Vagina (tissue), 2 donors: ENCODE data around the gene GUCY2C. TPM values are rescaled to one million over a fixed set of nuclear protein-coding genes. Genes with fewer than 3 reads are reported as not detected.

Experiments
- DNase-seq, 2 donors: peaks; one replicate each; pipeline ENCODE4 v3.0.0-alpha.2; 2017; ENCODE audit errors: extremely low spot score in 2 of 2
- H3K27ac ChIP-seq: fragments of 200-600 bp; sonication (generic); one replicate; pipeline ENCODE4 v1.5.1; 2019
- H3K27me3 ChIP-seq: fragments of 200-600 bp; sonication (generic); one replicate; pipeline ENCODE4 v1.5.1; 2019
- H3K36me3 ChIP-seq, 2 donors: fragments of 200-600 bp; sonication (generic); one replicate each; pipeline ENCODE4 v1.5.1; 2017 to 2019
- H3K4me1 ChIP-seq: fragments of 200-600 bp; sonication (generic); one replicate; pipeline ENCODE4 v1.5.1; 2019
- H3K4me3 ChIP-seq, 2 donors: fragments of 200-600 bp; sonication (generic); 1 replicate in 1 of 2; 2 replicates in 1 of 2; pipeline ENCODE4 v1.5.1; 2016 to 2019
- H3K9me3 ChIP-seq: fragments of 200-600 bp; sonication (generic); one replicate; pipeline ENCODE4 v1.5.1; 2019
- POLR2A ChIP-seq, 2 donors: fragments of 450-650 bp; IDR thresholded peaks; one replicate each; pipeline ENCODE4 v1.6.1; 2017; ENCODE audit warnings: antibody characterized with exemption in 2 of 2, mild to moderate bottlenecking in 2 of 2, moderate library complexity in 2 of 2
- POLR2AphosphoS5 ChIP-seq, 2 donors: sonication (generic); formaldehyde crosslinking; IDR thresholded peaks; one replicate each; pipeline ENCODE4 v1.9.0; 2017; ENCODE audit warnings: antibody characterized with exemption in 2 of 2, mild to moderate bottlenecking in 2 of 2, low read depth in 1 of 2; ENCODE audit not compliant: insufficient read depth in 1 of 2
- intact Hi-C: fragments of 100-400 bp; cut with DNase I; formaldehyde crosslinking; loops from one replicate; pipeline ENCODE4 v1.15.1; 2023
- total RNA-seq: library from RNA; depleted of rRNA; stranded (reverse); fragments of >200 nt; gene quantifications from one replicate; pipeline ENCODE4 v1.2.3, GENCODE V29; 2016
- TF ChIP-seq, protein P1 (sequence below), 3 experiments: fragments of 450-650 bp in 2 of 3; fragments of 200-600 bp in 1 of 3; sonication (generic) in 1 of 3; IDR thresholded peaks; one replicate each; pipeline ENCODE4 v1.5.1; 2017 to 2019; ENCODE audit warnings: antibody characterized with exemption in 3 of 3, mild to moderate bottlenecking in 2 of 3, moderate library complexity in 2 of 3

The GUCY2C gene
- total RNA-seq, 1 donor from 2014 or later = 0.74 TPM

DNA sequence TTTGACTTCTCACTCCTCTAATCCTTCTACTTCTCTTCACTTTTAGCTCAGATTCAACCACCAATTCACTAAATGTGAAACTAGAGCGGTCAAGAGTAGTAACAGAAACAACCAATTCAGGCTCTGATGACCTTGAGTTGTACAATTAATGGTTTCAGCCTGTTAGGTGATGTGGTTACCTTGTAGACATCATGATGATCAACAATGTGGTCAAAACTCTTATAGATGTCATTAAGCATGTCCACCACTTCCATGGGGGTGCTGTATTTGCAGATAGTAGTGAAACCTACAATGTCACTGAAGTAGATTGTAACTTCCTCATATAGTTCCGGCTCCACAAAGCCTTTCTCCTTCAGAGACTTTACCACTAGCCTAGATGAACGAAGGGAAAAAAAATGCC lies 74.6 kb downstream of the GUCY2C start:
- Histone ChIP-seq H3K36me3 (no peaks in the 10 kb centered on the region), H3K9me3 (no peaks in the 10 kb centered on the region), H3K27me3 (no peaks in the 10 kb centered on the region), H3K4me1 (no peaks in the 10 kb centered on the region), H3K4me3 (no peak overlapping the region), H3K27ac (no peak overlapping the region)
- no peak for TF ChIP-seq POLR2A (IDR thresholded peaks at IDR 0.05)
- TF ChIP-seq, protein P1, sequence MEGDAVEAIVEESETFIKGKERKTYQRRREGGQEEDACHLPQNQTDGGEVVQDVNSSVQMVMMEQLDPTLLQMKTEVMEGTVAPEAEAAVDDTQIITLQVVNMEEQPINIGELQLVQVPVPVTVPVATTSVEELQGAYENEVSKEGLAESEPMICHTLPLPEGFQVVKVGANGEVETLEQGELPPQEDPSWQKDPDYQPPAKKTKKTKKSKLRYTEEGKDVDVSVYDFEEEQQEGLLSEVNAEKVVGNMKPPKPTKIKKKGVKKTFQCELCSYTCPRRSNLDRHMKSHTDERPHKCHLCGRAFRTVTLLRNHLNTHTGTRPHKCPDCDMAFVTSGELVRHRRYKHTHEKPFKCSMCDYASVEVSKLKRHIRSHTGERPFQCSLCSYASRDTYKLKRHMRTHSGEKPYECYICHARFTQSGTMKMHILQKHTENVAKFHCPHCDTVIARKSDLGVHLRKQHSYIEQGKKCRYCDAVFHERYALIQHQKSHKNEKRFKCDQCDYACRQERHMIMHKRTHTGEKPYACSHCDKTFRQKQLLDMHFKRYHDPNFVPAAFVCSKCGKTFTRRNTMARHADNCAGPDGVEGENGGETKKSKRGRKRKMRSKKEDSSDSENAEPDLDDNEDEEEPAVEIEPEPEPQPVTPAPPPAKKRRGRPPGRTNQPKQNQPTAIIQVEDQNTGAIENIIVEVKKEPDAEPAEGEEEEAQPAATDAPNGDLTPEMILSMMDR (IDR thresholded peaks at IDR 0.05) = no peak
- TF ChIP-seq POLR2AphosphoS5 (IDR thresholded peaks at IDR 0.05; ENCODE audit: insufficient read depth in 1 of 2, low read depth in 1 of 2) = no peak
- intact Hi-C loops = no loop called here
- no peak for DNase-seq

DNA sequence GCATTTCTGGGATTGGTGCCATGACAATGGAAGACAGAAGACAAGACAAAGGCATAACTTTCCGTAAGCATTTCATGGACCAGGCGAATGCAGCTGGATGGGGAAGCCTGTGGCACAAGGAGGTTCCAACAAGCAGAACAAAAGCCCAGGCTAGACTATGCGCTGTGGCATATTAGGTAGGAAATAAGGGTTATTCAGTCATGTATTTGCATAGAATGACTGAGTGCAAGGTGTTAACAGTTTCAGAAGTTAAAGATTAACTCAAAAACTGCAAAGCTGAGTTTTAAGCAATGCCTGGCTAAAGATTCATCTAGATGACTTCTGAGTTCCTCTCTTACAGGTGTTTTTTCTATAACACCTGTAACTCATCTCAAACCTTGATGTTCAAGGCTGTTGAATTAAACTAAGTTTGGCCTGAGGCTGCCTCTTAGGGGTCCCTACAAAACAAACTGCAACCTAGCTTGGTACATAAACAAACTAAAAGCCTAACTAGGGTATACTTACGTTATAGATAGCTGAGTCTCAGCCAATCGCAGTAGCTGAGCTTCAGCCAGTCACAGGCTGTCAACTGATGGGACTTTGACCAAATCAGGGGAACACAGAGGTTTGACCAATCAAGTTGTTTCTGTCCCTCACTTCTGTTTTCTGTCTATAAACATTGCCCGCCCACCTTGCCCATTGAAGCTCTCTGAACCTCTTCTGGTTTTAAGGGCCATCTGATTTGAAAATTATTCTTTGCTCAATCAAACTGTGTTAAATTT lies 76.5 kb downstream of the GUCY2C start:
- no peaks in the 10 kb centered on the region for H3K4me1 ChIP-seq
- H3K4me3 ChIP-seq = no peak overlapping the region
- H3K27me3 ChIP-seq = no peaks in the 10 kb centered on the region
- no peaks in the 10 kb centered on the region for H3K36me3 ChIP-seq
- no peak overlapping the region for H3K27ac ChIP-seq
- H3K9me3 ChIP-seq = no peaks in the 10 kb centered on the region
- intact Hi-C loops = no loop called here
- no peak for DNase-seq
- no peak for TF ChIP-seq POLR2AphosphoS5 (IDR thresholded peaks at IDR 0.05; ENCODE audit: insufficient read depth in 1 of 2, low read depth in 1 of 2)
- no peak for TF ChIP-seq POLR2A (IDR thresholded peaks at IDR 0.05)
- TF ChIP-seq, protein P1 (IDR thresholded peaks at IDR 0.05) = no peak

DNA sequence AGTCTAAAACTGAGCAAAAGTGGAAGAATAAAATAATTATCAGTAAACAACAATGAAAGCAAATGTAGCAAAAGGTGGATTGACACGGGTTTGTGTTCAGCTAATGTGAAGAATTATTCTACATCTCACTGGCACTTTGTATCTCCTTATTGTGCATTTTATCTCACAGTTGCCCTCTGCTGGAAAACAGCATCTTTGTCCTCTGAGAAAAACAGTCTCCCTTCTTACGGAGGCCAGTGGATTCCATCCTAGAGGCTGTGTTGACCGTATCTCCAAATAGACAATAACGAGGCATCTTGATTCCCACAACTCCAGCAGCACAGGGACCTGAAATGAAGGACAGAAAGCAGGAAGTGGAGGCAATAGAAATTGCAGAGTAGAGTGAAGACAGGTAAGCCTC lies 77.4 kb downstream of the GUCY2C start:
- no peak for DNase-seq
- intact Hi-C loops = no loop called here
- Histone ChIP-seq H3K4me1 (peaks cover 5% of the 10 kb centered on the region), H3K9me3 (no peaks in the 10 kb centered on the region), H3K27me3 (no peaks in the 10 kb centered on the region), H3K36me3 (no peaks in the 10 kb centered on the region), H3K4me3 (no peak overlapping the region), H3K27ac (no peak overlapping the region)
- TF ChIP-seq POLR2A (IDR thresholded peaks at IDR 0.05) (no peak), POLR2AphosphoS5 (IDR thresholded peaks at IDR 0.05; ENCODE audit: insufficient read depth in 1 of 2, low read depth in 1 of 2) (peak in 1 of 2 donors; percentile 7)
- TF ChIP-seq, protein P1 (IDR thresholded peaks at IDR 0.05) = peak in 1 of 3 experiments; percentile 16

DNA sequence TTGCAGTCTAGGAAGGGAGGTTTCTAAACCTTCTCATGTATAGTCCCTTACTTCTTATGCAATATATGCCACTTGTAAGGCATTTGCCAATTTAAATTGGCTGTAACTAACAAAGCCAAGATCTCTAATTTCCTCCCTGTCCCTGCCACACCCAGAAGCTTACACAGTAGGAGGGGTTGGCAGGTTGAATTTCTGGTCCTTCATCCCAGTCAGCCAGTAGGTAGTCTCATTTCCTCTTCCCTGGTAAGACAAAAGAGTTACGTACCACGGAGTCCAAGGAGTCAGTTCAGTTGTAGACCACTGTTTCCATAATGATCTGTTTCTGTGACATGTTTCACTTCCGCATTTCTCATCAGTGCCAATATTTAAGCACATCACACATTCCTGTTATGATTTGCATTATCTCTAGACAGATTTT lies 81.7 kb downstream of the GUCY2C start:
- Histone ChIP-seq H3K27me3 (no peaks in the 10 kb centered on the region), H3K27ac (no peak overlapping the region), H3K9me3 (no peaks in the 10 kb centered on the region), H3K4me3 (no peak overlapping the region), H3K36me3 (no peaks in the 10 kb centered on the region), H3K4me1 (peaks cover 10% of the 10 kb centered on the region)
- intact Hi-C loops = no loop called here
- no peak for DNase-seq
- TF ChIP-seq, protein P1 (IDR thresholded peaks at IDR 0.05) = no peak

DNA sequence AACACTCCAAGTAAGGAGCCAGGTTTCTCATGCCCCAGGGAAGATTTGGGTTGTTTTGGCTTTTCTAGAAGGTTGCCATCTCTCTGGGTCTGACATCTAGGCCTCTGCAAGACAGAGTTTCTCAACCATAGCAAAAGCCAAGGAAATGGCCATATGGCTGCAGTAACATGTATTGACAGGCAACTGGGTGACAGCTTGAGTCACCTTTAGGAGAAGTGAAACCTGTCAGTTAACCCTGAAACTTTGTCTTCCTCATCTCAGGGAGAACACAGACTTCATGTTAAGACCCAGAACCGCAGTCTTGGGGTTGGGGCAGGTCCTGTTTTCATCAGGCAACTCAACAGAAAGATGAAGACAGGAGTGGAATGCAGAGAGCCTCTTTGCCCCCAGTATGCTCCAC lies 82.7 kb downstream of the GUCY2C start:
- intact Hi-C loops = no loop called here

More for the DNA sequence above, 82.7 kb downstream of the GUCY2C start:
- H3K4me3 ChIP-seq = no peak overlapping the region
- H3K27me3 ChIP-seq = no peaks in the 10 kb centered on the region
- no peak for TF ChIP-seq POLR2AphosphoS5 (IDR thresholded peaks at IDR 0.05; ENCODE audit: insufficient read depth in 1 of 2, low read depth in 1 of 2)
- no peaks in the 10 kb centered on the region for H3K9me3 ChIP-seq
- no peak overlapping the region for H3K27ac ChIP-seq
- peaks cover 10% of the 10 kb centered on the region for H3K4me1 ChIP-seq
- H3K36me3 ChIP-seq = no peaks in the 10 kb centered on the region
- no peak for DNase-seq
